Measurements from ENCODE around the gene DDX20.
A peak's percentile ranks its signal among the peaks of the same experiment; 100 is the strongest.

The DDX20 gene

DNA sequence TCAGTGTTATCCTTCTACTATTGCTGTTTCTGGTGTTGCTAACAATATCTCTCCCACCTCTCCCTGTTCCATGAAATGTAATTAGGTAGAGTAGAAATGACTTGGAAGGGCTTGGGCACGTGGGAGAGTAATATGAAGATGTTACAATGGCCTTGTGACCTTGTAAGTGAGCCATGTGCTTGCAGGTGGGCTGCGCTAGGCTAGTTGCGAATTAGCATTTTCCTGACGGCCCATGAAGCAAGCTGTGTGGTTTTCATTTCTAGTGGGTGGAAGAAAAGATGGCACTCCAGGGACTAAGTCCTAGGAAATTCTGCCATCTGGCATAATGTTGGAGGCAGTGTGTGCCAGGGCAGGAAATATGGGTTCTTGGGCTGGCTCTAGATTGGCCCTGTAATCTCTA is 7.8 kb upstream of the DDX20 start:
- no peak for DNase-seq (ENCODE audit: low spot score)

DNA sequence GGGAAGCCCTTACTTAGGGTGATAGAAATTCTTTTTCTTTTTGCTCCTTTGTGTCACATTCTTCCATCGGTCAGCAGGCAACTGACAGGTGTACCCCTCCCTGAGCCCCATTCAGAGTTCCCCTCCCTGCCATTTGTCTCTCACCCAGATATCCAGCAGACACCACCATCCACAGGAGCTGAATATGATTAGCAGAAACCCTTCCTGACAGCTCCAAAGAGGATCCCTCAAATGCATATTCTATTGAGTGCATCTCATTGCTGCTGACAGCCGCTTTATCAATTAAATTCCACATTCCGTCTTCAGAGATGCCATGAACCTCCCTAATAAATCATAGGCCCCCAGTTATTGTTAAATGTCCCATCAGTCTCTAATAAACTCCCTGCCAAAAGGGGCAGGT is 6.1 kb upstream of the DDX20 start:
- FAIRE-seq = no peak
- no peak for DNase-seq (ENCODE audit: low spot score)

More for the DNA sequence above, 7.8 kb upstream of the DDX20 start:
- no peak for FAIRE-seq

DNA sequence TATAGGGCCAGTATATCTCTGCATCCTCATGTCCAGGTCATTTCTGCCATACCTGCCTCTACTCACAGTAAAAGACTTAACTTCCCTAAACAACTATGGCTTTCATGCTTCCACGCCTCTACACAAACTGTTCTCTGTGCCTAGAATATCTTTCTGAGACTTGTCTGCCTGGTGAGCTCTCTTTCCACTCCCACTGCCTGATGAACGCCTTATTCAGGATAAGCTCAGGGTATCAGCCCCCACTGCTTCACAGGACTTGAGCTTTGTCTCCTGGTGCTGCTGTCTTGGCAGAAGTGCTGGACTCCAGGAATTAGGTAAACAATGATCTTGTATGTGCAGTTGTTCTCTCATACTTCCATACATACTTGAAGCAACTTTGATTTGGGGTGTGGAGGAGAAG is 4.8 kb upstream of the DDX20 start:
- DNase-seq (ENCODE audit: low spot score) (no peak), FAIRE-seq (no peak)

DNA sequence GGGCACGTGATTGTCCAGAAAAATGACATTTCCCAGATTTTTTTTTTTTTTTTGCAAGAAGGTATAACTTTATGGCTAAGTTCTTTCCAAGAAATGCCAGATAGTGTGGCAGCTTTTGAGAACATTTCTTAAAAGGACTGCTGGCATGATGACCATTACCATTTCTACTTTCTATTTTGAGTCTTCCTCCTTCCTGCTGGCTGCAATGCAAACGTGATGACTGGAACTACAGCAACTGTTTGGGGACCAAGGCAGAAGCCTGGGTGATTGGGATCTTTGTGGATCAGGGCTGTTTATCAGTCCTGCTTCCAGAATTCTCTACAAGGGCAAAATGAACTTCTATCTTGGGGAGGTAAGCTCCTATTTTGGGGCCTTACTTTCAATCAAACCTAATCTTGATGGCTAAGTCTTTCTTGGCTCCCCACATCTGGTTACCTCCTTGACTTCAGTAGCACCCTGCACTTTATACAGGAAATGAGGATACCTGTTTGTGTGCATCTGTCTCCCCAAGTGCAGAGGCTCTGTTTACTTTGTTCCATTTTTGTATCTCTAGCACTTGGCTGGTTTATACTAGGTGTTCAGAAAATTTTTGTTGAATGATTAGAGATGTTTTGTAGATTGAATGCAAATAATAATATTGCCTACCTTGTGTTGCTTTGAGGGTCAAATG is 3.7 kb upstream of the DDX20 start:
- no peak for FAIRE-seq

DNA sequence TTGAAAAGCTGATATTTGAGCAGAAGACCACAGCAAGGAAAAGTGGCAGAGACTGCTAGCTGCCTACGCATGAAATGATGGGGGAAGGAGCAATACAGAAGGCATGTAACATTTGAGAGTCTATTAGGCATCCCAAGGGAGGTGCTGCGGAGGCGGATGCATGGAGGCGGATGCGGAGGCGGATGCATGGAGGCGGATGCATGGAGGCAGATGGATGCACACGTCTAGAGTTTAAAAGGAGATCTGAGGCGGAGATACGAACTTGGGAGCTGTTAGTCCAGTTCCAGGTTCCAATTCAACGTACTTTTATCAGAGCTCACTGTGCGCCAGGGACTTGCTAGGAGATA is 744 bp upstream of the DDX20 start:
- DNase-seq (ENCODE audit: low spot score) (peak; percentile 28), FAIRE-seq (no peak)

More for the DNA sequence above, 3.7 kb upstream of the DDX20 start:
- no peak for DNase-seq (ENCODE audit: low spot score)

DNA sequence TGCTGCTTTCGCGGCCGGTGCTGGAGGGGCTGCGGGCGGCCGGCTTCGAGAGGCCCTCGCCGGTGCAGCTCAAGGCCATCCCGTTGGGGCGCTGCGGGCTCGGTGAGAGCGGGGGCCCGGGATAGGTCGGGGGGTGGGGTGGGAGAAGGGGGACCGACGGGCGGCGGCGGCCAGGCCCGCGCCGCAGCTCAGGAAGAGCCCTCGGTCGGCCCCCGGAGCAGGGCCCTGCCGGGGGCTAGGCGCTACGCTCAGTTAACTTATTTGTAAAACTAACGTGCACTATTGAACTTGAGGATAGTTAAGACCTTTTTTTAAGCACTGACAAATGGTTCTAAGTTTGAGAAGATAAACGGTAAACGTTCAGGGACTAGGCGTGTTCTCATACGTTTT is 418 bp downstream of the DDX20 start:
- DNase-seq (ENCODE audit: low spot score) (no peak), FAIRE-seq (no peak)

DNA sequence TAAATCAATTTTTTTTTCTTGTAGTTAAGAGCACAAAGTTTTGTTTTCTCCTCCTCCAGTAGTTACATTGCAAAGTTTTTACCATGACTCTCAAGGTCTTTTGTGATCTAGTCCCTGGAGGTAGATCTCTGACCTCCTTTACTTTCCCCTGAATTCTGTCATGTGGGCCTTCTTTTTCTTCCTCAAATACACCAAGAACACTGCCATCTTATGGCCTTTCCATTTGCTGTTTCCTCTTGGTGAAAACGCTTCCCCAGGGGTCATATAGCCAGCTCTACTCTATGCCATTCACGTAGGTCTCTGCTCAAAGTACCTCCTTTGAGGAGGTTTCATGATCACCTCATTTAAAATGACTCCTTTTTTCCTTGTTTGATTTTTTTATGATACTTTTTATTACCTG is 2.7 kb downstream of the DDX20 start:
- FAIRE-seq (no peak), DNase-seq (ENCODE audit: low spot score) (no peak)

DNA sequence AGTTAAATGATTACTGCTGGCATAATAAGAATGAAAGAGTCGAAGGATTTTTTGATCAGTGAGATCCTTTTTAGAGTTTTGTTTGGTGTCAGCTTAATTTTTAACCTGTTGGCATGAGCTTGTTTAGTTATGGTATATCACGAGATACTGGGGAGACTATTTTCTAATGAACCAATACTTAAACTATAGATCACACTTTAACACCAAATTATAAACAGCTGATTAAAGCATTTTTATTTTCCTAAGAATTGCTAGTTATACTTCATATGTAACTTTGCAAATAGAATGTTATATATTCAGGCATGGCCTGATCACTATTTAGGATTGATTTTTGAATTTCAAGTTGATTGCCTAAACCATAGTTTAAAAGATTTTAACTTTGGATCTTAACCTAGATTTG is 6.0 kb downstream of the DDX20 start:
- no peak for FAIRE-seq
- no peak for DNase-seq (ENCODE audit: low spot score)

DNA sequence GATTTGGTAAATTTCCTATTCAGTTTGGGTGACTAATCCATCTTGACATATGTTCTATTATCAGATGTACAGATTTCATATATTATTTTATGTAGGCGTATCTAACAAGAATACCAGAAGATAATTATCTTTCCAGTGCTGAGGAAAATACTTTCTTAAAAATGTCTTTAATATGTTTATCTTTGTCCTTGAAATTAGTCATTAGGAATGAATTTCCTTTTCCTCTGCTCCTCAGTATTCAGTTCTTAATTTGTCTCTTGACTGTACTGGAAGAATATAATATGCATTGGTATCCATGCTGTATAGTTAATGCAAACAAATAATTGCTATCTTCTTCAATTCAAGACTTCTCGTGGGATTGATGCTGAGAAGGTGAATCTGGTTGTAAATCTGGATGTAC is 6.6 kb downstream of the DDX20 start:
- no peak for DNase-seq (ENCODE audit: low spot score)
- no peak for FAIRE-seq

GRCh38 chr1:111768023-111768422 is 12.3 kb downstream of the DDX20 start:
- FAIRE-seq (no peak), DNase-seq (ENCODE audit: low spot score) (no peak)

GRCh38 chr1:111768625-111769024 is 12.9 kb downstream of the DDX20 start:
- no peak for FAIRE-seq

GRCh38 chr1:111769517-111770146 is 13.9 kb downstream of the DDX20 start:
- FAIRE-seq = peak; percentile 73
- DNase-seq (ENCODE audit: low spot score) = peak; percentile 37

More at GRCh38 chr1:111768625-111769024, 12.9 kb downstream of the DDX20 start:
- no peak for DNase-seq (ENCODE audit: low spot score)

GRCh38 chr1:111770916-111771315 is 15.2 kb downstream of the DDX20 start:
- FAIRE-seq (no peak), DNase-seq (ENCODE audit: low spot score) (no peak)

GRCh38 chr1:111775966-111776365 is 20.3 kb downstream of the DDX20 start:
- no peak for DNase-seq (ENCODE audit: low spot score)
- FAIRE-seq = no peak

- FAIRE-seq (no peak), DNase-seq (ENCODE audit: low spot score) (no peak)
Observed at GRCh38 chr1:111776391-111776790, 20.7 kb downstream of the DDX20 start.

DNA sequence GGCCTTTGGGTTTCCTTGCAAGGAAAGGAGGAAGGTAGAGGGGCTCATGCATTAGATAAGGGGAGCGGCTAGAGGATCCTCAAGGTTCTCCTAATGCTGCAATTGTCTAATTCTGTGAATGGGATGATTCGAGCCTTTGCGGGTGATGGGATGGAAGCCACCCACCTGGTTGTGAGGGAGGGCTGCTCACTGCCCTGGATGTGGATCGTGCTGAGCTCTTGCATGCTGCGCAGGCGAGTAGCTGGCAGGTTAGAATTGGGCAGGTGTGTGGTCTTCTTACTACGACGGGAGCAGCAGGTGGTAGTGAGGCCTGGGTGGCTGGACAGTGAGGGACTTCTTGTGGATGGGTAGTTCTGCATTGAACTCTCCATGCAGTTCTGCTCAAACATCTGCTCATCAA is 21.2 kb downstream of the DDX20 start:
- FAIRE-seq (no peak), DNase-seq (ENCODE audit: low spot score) (no peak)

DNA sequence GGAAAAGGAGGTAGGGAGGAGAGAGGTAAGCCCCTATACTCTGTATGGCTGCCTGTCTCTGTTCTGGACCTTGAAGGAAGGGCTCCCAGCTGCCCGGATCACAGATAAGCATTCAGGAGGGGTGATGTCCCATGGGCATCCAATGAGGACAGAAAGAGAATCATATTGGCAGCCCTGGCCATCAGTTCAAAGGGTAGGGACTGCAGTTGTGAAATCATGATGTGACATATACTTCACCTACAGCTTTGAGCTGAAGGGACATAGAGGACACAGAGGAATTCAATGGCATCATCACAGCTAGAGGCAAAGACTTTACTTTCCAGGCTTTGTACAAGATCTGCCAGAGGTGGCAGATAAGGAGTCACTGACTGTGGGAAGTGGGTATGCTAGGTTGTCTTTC is 21.6 kb downstream of the DDX20 start:
- FAIRE-seq = no peak
- no peak for DNase-seq (ENCODE audit: low spot score)

DNA sequence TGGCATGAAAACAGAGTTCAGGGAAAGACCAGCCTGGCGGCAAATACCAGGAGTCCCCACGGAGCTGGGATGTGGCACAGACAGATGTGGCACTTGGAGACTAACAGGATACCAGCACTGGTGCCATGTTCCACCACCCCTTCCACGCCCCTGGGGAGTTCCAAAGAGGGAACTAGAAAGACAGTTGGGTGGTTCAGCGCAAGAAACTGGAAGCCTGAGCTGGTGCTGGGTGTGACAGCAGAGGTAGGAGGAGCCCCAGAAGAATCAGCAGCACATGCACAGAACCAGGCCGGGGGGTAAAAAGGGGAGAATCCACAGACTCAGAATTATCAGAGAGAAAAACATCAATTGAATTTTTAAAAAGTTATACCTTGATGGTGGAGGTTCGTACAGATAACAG is 22.4 kb downstream of the DDX20 start:
- FAIRE-seq (no peak), DNase-seq (ENCODE audit: low spot score) (no peak)

- FAIRE-seq = no peak
- no peak for DNase-seq (ENCODE audit: low spot score)
Observed at GRCh38 chr1:111778541-111779051, 22.9 kb downstream of the DDX20 start.

DNA sequence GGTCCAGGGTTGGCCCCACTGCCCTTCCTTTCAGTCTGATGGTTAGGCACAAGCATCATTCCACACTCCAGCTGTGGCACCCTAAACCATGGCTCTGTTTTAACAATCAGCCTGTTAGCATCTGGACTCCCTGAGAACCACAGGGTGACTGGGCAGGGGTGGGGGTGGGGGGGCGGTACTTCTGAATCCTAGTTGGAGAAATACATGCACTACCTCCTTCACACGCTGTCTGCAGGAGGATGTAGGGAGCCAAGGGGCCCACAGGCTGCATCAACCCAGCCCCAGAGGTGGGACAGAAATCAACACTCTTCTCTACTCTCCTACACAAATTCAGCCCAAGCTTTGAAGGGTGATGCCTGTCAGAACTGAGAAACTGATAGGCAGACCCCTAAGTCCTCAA is 23.8 kb downstream of the DDX20 start:
- no peak for DNase-seq (ENCODE audit: low spot score)
- FAIRE-seq = no peak

GRCh38 chr1:111784273-111784901 is 28.7 kb downstream of the DDX20 start:
- FAIRE-seq = no peak
- no peak for DNase-seq (ENCODE audit: low spot score)

GRCh38 chr1:111786669-111787207 is 31.0 kb downstream of the DDX20 start:
- FAIRE-seq (no peak), DNase-seq (ENCODE audit: low spot score) (no peak)

DNA sequence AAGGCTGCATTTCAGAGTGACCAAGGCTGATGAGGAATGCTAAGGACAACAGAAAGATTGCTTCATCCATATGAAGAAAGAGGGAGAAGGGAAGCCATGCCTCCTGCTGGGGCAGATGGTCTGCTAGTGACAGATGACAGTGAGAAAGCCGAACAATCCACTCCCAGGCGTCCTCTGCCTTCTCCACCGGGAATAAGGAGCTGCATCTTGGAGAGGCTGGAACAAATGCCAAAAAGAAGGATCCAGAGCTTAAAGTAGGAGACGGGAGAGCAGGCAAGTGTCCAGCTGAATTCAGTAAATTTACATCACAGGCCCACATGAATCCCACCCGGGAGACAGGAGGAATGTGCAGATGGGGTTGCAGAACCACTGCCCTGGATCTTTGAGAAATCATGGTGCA is 33.4 kb downstream of the DDX20 start:
- no peak for DNase-seq (ENCODE audit: low spot score)
- no peak for FAIRE-seq

All from RCC 7860 (cell line).